Left lobe of liver (tissue), 2 donors: ENCODE data around the gene NCBP3. TPM values are rescaled to one million over a fixed set of nuclear protein-coding genes. Genes with fewer than 3 reads are reported as not detected.

Experiments used
- ATAC-seq: fragments of 200-7000 bp; cut with Tn5 transposase; one replicate; pipeline ENCODE4 v1.9.1; 2020; ENCODE audit warnings: mild to moderate bottlenecking, moderate library complexity
- DNase-seq: peaks from one replicate; pipeline ENCODE4 v3.0.0-alpha.2; 2020; ENCODE audit warnings: low spot score
- total RNA-seq: library from RNA; stranded (reverse); gene quantifications from one replicate; pipeline ENCODE4 v1.2.1, GENCODE V29; 2021
- donor health status: DM: no; HTN: no; CAD: no; lungs with moderate emphysema.
- donor health status: DM: no; HTN: yes; CAD: no.

Gene NCBP3
- 11.5 TPM for total RNA-seq

- peak; percentile 91 for DNase-seq
- ATAC-seq, result peak; percentile 98
Measured at GRCh38 chr17:3845621-3846436, at the start of gene NCBP3. Gene NCBP3, minus strand, starts transcription at chr17:3846246. Its CDS starts 23 bp downstream, at chr17:3846223.

- ATAC-seq (no peak), DNase-seq (no peak)
Measured at GRCh38 chr17:3895354-3895753, 49.3 kb upstream of the NCBP3 start.

- ATAC-seq, result no peak
- no peak for DNase-seq
Measured at GRCh38 chr17:3894911-3895343, 48.9 kb upstream of the NCBP3 start.

- ATAC-seq (no peak), DNase-seq (no peak)
Measured at GRCh38 chr17:3894188-3894587, 48.1 kb upstream of the NCBP3 start.

GRCh38 chr17:3893720-3894116 lies 47.7 kb upstream of the NCBP3 start:
- no peak for ATAC-seq
- DNase-seq, result no peak

- ATAC-seq, result peak; percentile 87
Measured at GRCh38 chr17:3893003-3893719, 47.1 kb upstream of the NCBP3 start, which contains the start of gene CAMKK1. Gene CAMKK1, minus strand, starts transcription at chr17:3893053. Its CDS starts 7,366 bp downstream, at chr17:3885687.

GRCh38 chr17:3892095-3892998 lies 46.3 kb upstream of the NCBP3 start:
- peak; percentile 38 for ATAC-seq
- peak; percentile 66 for DNase-seq

More at GRCh38 chr17:3893003-3893719, 47.1 kb upstream of the NCBP3 start, which contains the start of gene CAMKK1:
- DNase-seq, result peak; percentile 82

GRCh38 chr17:3891626-3892094 lies 45.6 kb upstream of the NCBP3 start:
- DNase-seq, result no peak
- no peak for ATAC-seq

GRCh38 chr17:3890878-3891219 lies 44.8 kb upstream of the NCBP3 start:
- ATAC-seq, result no peak
- no peak for DNase-seq

GRCh38 chr17:3890082-3890877 lies 44.2 kb upstream of the NCBP3 start:
- DNase-seq (no peak), ATAC-seq (no peak)

GRCh38 chr17:3889325-3890012 lies 43.4 kb upstream of the NCBP3 start:
- ATAC-seq (no peak), DNase-seq (no peak)

- DNase-seq (no peak), ATAC-seq (no peak)
Measured at GRCh38 chr17:3888343-3889171, 42.5 kb upstream of the NCBP3 start.

- DNase-seq, result no peak
- ATAC-seq, result no peak
Measured at GRCh38 chr17:3887804-3888203, 41.8 kb upstream of the NCBP3 start.

GRCh38 chr17:3887394-3887793 lies 41.3 kb upstream of the NCBP3 start:
- DNase-seq (no peak), ATAC-seq (no peak)

GRCh38 chr17:3886776-3887175 lies 40.7 kb upstream of the NCBP3 start:
- peak; percentile 59 for ATAC-seq

GRCh38 chr17:3885970-3886369 lies 39.9 kb upstream of the NCBP3 start:
- DNase-seq (no peak), ATAC-seq (no peak)

More at GRCh38 chr17:3886776-3887175, 40.7 kb upstream of the NCBP3 start:
- no peak for DNase-seq

GRCh38 chr17:3885271-3885670 lies 39.2 kb upstream of the NCBP3 start:
- no peak for DNase-seq
- ATAC-seq, result no peak

GRCh38 chr17:3884188-3884587 lies 38.1 kb upstream of the NCBP3 start:
- DNase-seq, result no peak
- ATAC-seq, result no peak

- ATAC-seq (no peak), DNase-seq (no peak)
Measured at GRCh38 chr17:3882276-3882675, 36.2 kb upstream of the NCBP3 start.
